ENCODE results near the gene KCNQ1.

KCNQ1 gene

GRCh38 chr11:2858995-2859698 lies 414.3 kb downstream of the KCNQ1 start:
- DNase-seq, result no peak

GRCh38 chr11:2859699-2860037 lies 414.9 kb downstream of the KCNQ1 start:
- no peak for DNase-seq

- no peak for DNase-seq
Measured at GRCh38 chr11:2860636-2861035, 415.8 kb downstream of the KCNQ1 start.

GRCh38 chr11:2862395-2863275 lies 417.8 kb downstream of the KCNQ1 start:
- DNase-seq, result no peak

GRCh38 chr11:2863276-2863618 lies 418.4 kb downstream of the KCNQ1 start:
- no peak for DNase-seq

GRCh38 chr11:2864901-2865300 lies 420.1 kb downstream of the KCNQ1 start:
- DNase-seq, result no peak

DNA sequence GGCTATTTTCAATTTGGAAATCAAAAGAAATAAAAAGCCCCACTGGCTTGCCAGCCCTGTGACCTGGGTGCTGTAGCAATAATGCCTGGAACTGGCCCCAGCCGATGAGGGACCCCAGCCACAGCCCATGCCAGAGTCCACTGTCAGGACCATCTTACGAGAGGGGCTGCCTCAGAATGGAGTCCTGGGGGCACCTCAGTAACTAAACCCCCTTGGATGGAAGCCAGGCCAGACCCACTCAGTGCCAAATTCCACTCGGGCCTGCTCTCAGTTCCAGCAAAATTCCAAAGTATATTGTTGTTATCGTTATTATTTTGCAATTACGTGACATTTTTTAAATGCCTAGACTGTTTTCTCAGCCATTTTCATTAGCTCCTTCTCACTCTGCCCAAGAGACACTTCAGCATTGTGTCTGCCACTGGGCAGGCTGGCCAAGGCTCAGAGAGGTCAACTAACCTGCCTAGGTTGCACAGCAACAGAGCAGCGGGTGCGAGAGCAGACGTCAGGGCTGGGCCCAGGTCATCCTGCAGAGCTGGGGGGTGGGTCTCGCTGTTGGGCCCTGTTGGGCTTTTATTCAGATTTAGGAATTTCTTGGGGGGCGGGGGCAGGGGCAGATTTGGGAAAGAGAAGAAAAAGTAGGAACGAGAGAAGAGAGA lies 421.2 kb downstream of the KCNQ1 start:
- DNase-seq, result no peak

DNA sequence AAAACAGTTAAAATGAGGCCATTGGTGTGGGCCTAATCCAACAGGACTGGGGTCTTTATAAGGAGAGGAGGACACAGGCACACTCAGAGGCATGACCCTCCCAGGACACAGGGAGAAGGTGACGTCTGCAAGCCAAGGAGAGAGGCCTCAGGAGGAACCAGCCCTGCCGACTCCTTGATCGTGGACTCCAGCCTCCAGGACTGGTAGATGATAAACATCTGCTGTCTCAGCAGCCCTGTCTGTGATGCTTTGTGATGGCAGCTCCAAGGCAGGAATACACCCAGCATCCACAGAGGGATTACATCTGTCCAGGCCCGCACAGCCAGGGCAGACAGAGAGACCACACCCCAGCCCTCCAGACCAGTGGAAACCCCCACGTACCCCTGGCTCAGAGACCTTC lies 422.3 kb downstream of the KCNQ1 start:
- no peak for DNase-seq

- DNase-seq, result no peak
Measured at GRCh38 chr11:2867722-2868505, 423.1 kb downstream of the KCNQ1 start.

GRCh38 chr11:2868506-2869133 lies 423.8 kb downstream of the KCNQ1 start:
- DNase-seq, result no peak

GRCh38 chr11:2869134-2869526 lies 424.3 kb downstream of the KCNQ1 start:
- DNase-seq, result no peak

- DNase-seq, result no peak
Measured at GRCh38 chr11:2869561-2870427, 425.0 kb downstream of the KCNQ1 start.

DNA sequence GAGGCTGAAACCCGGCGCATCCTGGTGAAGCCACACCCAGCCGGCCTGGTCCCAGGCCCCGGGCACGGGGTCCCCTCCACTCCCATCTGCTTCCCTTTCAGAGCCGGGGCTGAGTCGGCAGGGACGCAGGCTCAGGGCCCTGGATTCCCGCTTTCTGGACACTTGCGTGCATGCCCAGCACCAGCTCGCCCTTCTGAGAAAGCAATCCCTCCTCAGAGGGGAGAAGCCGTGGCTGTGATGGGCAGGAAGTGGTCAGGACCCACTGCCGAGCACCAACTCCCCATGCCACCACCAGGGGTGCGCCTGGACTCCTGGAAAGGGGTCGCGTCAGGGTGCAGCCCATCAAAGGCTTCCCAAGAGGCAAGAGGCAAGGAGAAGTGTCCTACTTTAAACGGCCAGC lies 425.7 kb downstream of the KCNQ1 start:
- DNase-seq, result no peak

DNA sequence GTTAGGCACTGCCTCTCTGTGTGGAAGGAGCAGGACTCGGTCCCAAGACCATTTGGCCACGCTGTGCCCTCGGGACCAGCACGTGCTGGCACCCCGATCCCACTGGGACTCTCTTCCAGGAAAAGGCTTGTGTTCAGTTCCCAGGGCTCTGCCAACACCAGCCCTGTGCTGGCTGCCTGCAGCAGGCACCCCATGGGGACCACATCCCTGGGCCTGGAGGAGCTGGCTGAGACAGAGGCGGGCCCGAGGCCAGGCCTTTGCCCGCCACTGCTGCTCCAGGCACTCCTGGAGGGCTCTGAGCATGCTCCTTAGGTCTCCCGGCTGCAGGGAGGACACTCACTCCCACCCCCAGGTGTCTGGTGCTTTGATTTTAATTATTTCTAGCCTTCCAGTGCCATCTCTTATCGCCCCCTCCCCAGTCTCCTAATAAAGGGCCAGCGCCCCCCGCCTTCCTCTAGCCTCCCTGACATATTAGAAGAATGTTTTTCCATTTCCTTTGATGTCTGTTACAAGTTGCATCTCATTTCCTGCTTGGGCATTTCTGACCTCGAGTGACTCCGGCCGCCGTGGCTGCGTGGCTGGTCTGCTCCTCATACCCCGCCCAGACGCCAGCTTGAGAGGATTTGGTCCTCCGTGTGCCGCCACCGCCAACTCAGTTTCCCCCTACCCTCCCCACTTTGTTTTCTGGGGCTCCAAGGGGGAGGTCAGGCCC lies 426.3 kb downstream of the KCNQ1 start:
- peak; percentile 12 for DNase-seq

GRCh38 chr11:2874963-2875362 lies 430.2 kb downstream of the KCNQ1 start:
- DNase-seq, result no peak

- DNase-seq, result no peak
Measured at GRCh38 chr11:2877474-2877873, 432.7 kb downstream of the KCNQ1 start.

- no peak for DNase-seq
Measured at GRCh38 chr11:2878782-2879181, 434.0 kb downstream of the KCNQ1 start.

- DNase-seq, result no peak
Measured at GRCh38 chr11:2880646-2881045, 435.8 kb downstream of the KCNQ1 start.

DNA sequence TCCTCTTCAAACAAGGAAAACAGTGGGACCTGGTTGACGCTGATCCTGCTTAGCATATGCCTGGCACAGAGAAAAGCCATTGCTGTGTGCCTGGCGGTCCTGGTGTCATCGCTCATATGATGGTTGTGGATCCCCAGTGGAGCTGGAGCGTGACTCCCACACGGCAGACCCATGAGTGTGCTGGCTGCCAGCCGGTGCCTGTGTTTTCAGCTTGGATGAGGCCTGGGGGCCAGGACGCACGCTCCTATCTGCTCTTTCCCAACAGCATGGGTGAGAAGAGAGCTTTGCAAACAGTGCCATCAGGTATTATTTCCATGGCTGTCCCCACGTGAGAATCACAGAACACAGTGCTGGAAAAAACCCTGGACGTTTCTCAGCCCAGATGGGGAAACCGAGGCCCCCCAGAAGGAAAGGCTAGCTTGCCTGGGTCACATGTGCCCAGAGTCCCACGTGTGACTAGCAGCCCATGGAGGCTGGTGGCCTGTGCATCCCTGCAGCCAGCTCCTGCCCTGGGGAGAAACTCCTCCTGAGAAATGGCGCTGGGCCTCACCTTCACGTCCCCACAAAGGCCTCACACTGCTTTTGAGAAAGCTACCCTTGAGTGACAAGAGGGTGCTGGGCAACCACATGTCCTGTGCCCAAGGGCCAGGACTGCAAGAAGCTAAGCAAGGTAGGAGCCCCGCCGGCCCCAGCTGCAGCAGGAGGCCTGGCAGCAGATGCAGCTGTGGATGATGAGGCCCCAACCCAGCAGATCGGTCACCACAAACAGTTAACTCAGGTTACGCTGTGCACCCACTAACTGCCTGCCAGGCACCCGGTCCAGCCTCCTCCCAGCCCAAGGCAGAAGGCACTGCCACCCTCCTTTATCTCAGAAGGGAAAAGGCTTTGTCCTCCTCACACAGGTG lies 436.5 kb downstream of the KCNQ1 start:
- no peak for DNase-seq

DNA sequence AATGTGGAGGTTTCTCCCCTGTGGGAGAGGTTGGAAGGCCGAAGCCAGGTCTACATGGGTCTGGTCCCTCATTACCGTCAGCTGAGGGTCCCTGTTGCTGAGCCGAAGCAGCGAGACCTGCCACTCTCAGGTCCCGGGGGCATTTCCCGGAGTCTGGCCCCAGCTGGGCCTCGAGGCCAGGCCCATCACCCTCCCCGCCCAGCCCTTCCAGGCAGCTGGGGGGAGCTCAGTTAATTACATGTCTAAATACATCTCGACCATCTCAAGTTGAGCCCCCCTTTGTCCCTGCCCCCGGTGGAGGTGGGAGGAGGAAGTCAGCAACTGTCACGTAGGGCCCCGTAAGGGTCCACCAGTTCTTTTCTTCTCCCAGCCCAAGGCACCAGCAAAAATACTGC lies 437.2 kb downstream of the KCNQ1 start:
- no peak for DNase-seq

Data from NCI-H1092 treated with DMSO at 0.1 percent for 48 hours (cell line).